ENCODE data around the gene TRIM17. TPM values are rescaled to one million over a fixed set of nuclear protein-coding genes. Genes with fewer than 3 reads are reported as not detected.
A peak's percentile ranks its signal among the peaks of the same experiment; 100 is the strongest.

Gene TRIM17
- polyA plus RNA-seq, 1 donor (not counting 4 experiments of a cell fraction or from before 2014, with no cell fraction given) = 0.24 TPM

DNA sequence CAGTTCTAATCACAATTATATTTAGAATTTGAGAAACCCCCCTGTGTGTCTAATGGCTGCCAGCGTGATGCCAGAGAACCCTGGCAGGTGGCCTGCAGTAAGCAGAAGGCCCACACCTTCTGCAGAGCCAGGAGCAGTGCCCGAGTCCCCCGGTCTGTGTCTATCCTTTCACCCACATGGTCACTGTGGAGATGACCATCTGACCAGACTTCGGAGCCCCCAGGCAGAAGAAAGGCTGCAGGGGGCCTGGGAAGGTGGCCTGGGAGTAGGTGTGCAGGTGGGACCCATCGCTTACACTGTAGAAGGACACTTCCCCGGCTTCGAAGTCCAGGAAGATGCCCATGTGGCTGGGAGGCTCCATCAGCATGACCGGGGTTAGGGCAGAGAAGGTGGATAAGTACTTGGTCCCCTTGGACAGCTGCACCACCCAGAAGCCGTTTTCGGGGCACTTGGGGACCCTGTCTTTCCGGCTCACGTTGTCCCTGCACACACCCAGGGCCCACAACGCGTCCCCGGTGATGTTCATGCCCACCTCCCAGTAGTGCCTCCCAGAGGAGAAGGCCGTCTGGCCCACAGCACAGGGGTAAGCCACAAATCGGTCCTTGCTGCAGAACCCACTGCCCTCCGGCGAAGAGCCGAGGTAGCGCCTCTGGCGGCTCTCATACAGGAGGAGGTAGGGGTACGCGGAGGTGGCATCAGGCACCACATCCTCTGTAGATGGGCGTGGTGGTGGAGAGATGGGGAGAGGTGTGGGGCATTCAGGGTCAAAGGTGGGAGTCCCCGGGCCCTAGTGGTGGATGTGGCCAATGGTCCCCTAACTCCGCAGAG lies 8.4 kb downstream of the TRIM17 start:
- Histone ChIP-seq H3K79me2 (ENCODE audit: control insufficient read depth, insufficient read depth, low read length) (peaks cover 45% of the 10 kb centered on the region), H4K20me1 (ENCODE audit: control insufficient read depth, extremely low read depth, insufficient read depth, low read length) (peaks cover 16% of the 10 kb centered on the region), H2AFZ (ENCODE audit: control insufficient read depth, low read length) (no peak overlapping the region), H3K9ac (ENCODE audit: control insufficient read depth, extremely low read depth, insufficient read depth, low read length) (no peak overlapping the region), H3K9me3 (ENCODE audit: control insufficient read depth, low read depth, low read length) (no peaks in the 10 kb centered on the region), H3K4me2 (ENCODE audit: control insufficient read depth, extremely low read depth, insufficient read depth, low read depth, low read length) (peak overlapping the region; percentile 91), H3K27ac (ENCODE audit: control insufficient read depth, insufficient read depth, low read length) (no peak overlapping the region), H3K9me1 (ENCODE audit: control insufficient read depth, extremely low read depth, insufficient read depth, low read length) (peaks cover 1% of the 10 kb centered on the region), H3K4me3 (ENCODE audit: control insufficient read depth in 2 of 3, extremely low read depth in 1 of 3, insufficient read depth in 2 of 3, low read depth in 1 of 3, low read length in 3 of 3) (peak overlapping the region; percentile 70 to 93 (median 86)), H3K4me1 (ENCODE audit: control insufficient read depth, extremely low read depth, insufficient read depth, low read length) (peaks cover 29% of the 10 kb centered on the region), H3K36me3 (ENCODE audit: control insufficient read depth in 2 of 2, extremely low read depth in 1 of 2, insufficient read depth in 2 of 2, low read length in 2 of 2) (peaks cover 16 to 18% of the 10 kb centered on the region in 2 experiments), H3K27me3 (ENCODE audit: control insufficient read depth, extremely low read depth, insufficient read depth, low read length) (no peaks in the 10 kb centered on the region)
- FAIRE-seq = no peak
- TF ChIP-seq, protein P1, sequence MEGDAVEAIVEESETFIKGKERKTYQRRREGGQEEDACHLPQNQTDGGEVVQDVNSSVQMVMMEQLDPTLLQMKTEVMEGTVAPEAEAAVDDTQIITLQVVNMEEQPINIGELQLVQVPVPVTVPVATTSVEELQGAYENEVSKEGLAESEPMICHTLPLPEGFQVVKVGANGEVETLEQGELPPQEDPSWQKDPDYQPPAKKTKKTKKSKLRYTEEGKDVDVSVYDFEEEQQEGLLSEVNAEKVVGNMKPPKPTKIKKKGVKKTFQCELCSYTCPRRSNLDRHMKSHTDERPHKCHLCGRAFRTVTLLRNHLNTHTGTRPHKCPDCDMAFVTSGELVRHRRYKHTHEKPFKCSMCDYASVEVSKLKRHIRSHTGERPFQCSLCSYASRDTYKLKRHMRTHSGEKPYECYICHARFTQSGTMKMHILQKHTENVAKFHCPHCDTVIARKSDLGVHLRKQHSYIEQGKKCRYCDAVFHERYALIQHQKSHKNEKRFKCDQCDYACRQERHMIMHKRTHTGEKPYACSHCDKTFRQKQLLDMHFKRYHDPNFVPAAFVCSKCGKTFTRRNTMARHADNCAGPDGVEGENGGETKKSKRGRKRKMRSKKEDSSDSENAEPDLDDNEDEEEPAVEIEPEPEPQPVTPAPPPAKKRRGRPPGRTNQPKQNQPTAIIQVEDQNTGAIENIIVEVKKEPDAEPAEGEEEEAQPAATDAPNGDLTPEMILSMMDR (optimal IDR thresholded peaks at IDR 0.05 in 1 of 3, IDR thresholded peaks at IDR 0.05 in 1 of 3, conservative IDR thresholded peaks at IDR 0.05 in 1 of 3; ENCODE audit: extremely low read depth in 1 of 3, insufficient read depth in 2 of 3, low read length in 3 of 3) = no peak
- TF ChIP-seq EZH2 (IDR thresholded peaks at IDR 0.05; ENCODE audit: low read length) = no peak
- no peak for DNase-seq (ENCODE audit: low read depth, low spot score)
- dilution Hi-C loops (cut with MboI; ENCODE audit: extremely low pct_ligation_motif_present, low sequenced_read_pairs) = no loop called here

GRCh38 chr1:228407106-228408040 lies 9.3 kb downstream of the TRIM17 start:
- dilution Hi-C loops (cut with MboI; ENCODE audit: extremely low pct_ligation_motif_present, low sequenced_read_pairs) = no loop called here
- peaks cover 24% of the 10 kb centered on the region for H4K20me1 ChIP-seq (ENCODE audit: control insufficient read depth, extremely low read depth, insufficient read depth, low read length)
- H3K27me3 ChIP-seq (ENCODE audit: control insufficient read depth, extremely low read depth, insufficient read depth, low read length) = no peaks in the 10 kb centered on the region
- H3K9me1 ChIP-seq (ENCODE audit: control insufficient read depth, extremely low read depth, insufficient read depth, low read length) = peaks cover 4% of the 10 kb centered on the region
- peaks cover 17 to 24% of the 10 kb centered on the region in 2 experiments for H3K36me3 ChIP-seq (ENCODE audit: control insufficient read depth in 2 of 2, extremely low read depth in 1 of 2, insufficient read depth in 2 of 2, low read length in 2 of 2)
- peak overlapping the region; percentile 91 for H3K4me2 ChIP-seq (ENCODE audit: control insufficient read depth, extremely low read depth, insufficient read depth, low read depth, low read length)
- H3K79me2 ChIP-seq (ENCODE audit: control insufficient read depth, insufficient read depth, low read length) = peaks cover 54% of the 10 kb centered on the region
- TF ChIP-seq EZH2 (IDR thresholded peaks at IDR 0.05; ENCODE audit: low read length) = no peak
- TF ChIP-seq, protein P1 (optimal IDR thresholded peaks at IDR 0.05 in 1 of 3, IDR thresholded peaks at IDR 0.05 in 1 of 3, conservative IDR thresholded peaks at IDR 0.05 in 1 of 3; ENCODE audit: extremely low read depth in 1 of 3, insufficient read depth in 2 of 3, low read length in 3 of 3) = no peak
- peak overlapping the region; percentile 70 to 93 (median 86) for H3K4me3 ChIP-seq (ENCODE audit: control insufficient read depth in 2 of 3, extremely low read depth in 1 of 3, insufficient read depth in 2 of 3, low read depth in 1 of 3, low read length in 3 of 3)
- peaks cover 38% of the 10 kb centered on the region for H3K4me1 ChIP-seq (ENCODE audit: control insufficient read depth, extremely low read depth, insufficient read depth, low read length)
- H3K27ac ChIP-seq (ENCODE audit: control insufficient read depth, insufficient read depth, low read length) = peak overlapping the region; percentile 47
- H3K9me3 ChIP-seq (ENCODE audit: control insufficient read depth, low read depth, low read length) = no peaks in the 10 kb centered on the region
- DNase-seq (ENCODE audit: low read depth, low spot score) (no peak), FAIRE-seq (no peak)
- peak overlapping the region; percentile 67 for H2AFZ ChIP-seq (ENCODE audit: control insufficient read depth, low read length)
- H3K9ac ChIP-seq (ENCODE audit: control insufficient read depth, extremely low read depth, insufficient read depth, low read length) = peak overlapping the region; percentile 62
